ENCODE data around the gene CAPN12. TPM values are rescaled to one million over a fixed set of nuclear protein-coding genes. Genes with fewer than 3 reads are reported as not detected.
"Not testable (repeated sequence)": the region's sequence is repeated elsewhere in the genome, so short reads cannot be mapped to it uniquely, and the experiment has no call there.

The CAPN12 gene
- total RNA-seq, 1 experiment from 2014 or later, result 58.5 TPM

DNA sequence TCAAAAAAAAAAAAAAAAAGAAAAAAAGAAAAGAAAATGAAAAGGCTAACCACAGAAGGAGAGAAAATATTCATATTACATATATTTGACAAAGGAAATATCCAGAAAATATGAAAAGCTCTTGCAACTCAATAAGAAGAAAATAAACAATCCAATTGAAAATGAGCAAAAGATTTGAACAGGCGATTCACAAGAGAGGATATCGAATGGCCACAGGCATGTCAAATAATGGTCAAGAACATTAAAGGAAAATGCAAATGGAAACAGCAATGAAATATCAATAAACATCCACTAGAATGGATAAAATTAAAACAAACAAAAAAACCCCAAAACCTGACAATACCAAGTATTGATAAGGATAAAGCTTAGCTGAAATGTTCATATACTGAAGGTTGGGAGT is 20.9 kb upstream of the CAPN12 start:
- CTCF ChIA-PET, result interaction anchor here (0.6 to 0.7 kb wide), 3 partner anchors 22 to 383 kb away, joined by 4 to 7 read pairs (median 6); no protein-coding TSS in a partner anchor
- ATAC-seq, result no peak
- no TSS peak for BruUV-seq (replicated peaks)

DNA sequence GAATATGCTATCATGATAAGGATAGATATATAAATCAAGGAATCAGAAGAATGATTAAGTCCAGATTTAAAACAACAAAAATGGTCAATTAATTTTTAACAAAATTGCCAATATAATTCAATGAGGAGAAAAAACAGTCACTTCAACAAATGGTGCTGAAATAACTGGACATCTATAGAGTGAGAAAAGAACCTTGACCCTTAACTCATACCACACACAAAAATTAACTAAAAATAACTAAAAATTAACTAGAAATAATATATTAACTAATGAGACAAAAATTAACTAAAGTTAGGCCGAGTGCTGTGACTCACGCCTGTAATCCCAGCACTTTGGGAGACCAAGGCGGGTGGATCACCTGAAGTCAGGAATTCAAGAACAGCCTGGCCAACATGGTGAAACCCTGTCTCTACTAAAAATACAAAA is 19.5 kb upstream of the CAPN12 start:
- no peak for TF ChIP-seq TCF7L2 (IDR thresholded peaks at IDR 0.05; ENCODE audit: low read depth, low read length)
- no peak for TF ChIP-seq POLR2AphosphoS5 (IDR thresholded peaks at IDR 0.05; ENCODE audit: low read depth, low read length)
- no TSS peak for BruUV-seq (replicated peaks)
- H3K4me3 ChIP-seq (ENCODE audit: low read depth in 2 of 2, low read length in 2 of 2), result no peak overlapping the region
- H3K36me3 ChIP-seq (ENCODE audit: control insufficient read depth, insufficient read depth, low read length), result no peaks in the 10 kb centered on the region
- ChIA-PET CTCF (interaction anchor here (0.6 kb wide), 2 partner anchors 245 to 259 kb away, joined by 3 to 6 read pairs; no protein-coding TSS in a partner anchor), POLR2A (interaction anchor here (0.6 to 0.7 kb wide), 2 partner anchors 22 to 184 kb away, joined by 7 to 11 read pairs; no protein-coding TSS in a partner anchor)
- intact Hi-C loops (cut with micrococcal nuclease; ENCODE audit: unreplicated experiment) (no loop called here), in situ Hi-C loops (cut with HindIII; ENCODE audit: low pct_unique_long_range_greater_than_20kb, low sequenced_read_pairs) (no loop called here)
- no peaks in the 10 kb centered on the region for H3K27me3 ChIP-seq (ENCODE audit: control insufficient read depth, insufficient read depth, low read length)
- H3K4me1 ChIP-seq (ENCODE audit: control insufficient read depth, insufficient read depth, low read length), result no peaks in the 10 kb centered on the region
- ATAC-seq (no peak), DNase-seq (ENCODE audit: low read depth, low spot score) (no peak)
- H3K9me3 ChIP-seq (ENCODE audit: control insufficient read depth, insufficient read depth, low read depth, low read length), result no peaks in the 10 kb centered on the region
- no peak overlapping the region for H3K27ac ChIP-seq (ENCODE audit: low read length)

More for the DNA sequence above, 20.9 kb upstream of the CAPN12 start:
- POLR2A ChIA-PET, result no interaction called here
- in situ Hi-C loops (cut with HindIII; ENCODE audit: low pct_unique_long_range_greater_than_20kb, low sequenced_read_pairs), result loop anchor here (5.0 kb wide), 2 partner anchors 72 to 238 kb away; no protein-coding TSS in a partner anchor
- H3K27me3 ChIP-seq (ENCODE audit: control insufficient read depth, insufficient read depth, low read length), result no peaks in the 10 kb centered on the region
- H3K4me3 ChIP-seq (ENCODE audit: low read depth in 2 of 2, low read length in 2 of 2), result no peak overlapping the region
- no peak for DNase-seq (ENCODE audit: low read depth, low spot score)
- intact Hi-C loops (cut with micrococcal nuclease; ENCODE audit: unreplicated experiment), result no loop called here
- H3K36me3 ChIP-seq (ENCODE audit: control insufficient read depth, insufficient read depth, low read length), result no peaks in the 10 kb centered on the region
- TF ChIP-seq, protein P1, sequence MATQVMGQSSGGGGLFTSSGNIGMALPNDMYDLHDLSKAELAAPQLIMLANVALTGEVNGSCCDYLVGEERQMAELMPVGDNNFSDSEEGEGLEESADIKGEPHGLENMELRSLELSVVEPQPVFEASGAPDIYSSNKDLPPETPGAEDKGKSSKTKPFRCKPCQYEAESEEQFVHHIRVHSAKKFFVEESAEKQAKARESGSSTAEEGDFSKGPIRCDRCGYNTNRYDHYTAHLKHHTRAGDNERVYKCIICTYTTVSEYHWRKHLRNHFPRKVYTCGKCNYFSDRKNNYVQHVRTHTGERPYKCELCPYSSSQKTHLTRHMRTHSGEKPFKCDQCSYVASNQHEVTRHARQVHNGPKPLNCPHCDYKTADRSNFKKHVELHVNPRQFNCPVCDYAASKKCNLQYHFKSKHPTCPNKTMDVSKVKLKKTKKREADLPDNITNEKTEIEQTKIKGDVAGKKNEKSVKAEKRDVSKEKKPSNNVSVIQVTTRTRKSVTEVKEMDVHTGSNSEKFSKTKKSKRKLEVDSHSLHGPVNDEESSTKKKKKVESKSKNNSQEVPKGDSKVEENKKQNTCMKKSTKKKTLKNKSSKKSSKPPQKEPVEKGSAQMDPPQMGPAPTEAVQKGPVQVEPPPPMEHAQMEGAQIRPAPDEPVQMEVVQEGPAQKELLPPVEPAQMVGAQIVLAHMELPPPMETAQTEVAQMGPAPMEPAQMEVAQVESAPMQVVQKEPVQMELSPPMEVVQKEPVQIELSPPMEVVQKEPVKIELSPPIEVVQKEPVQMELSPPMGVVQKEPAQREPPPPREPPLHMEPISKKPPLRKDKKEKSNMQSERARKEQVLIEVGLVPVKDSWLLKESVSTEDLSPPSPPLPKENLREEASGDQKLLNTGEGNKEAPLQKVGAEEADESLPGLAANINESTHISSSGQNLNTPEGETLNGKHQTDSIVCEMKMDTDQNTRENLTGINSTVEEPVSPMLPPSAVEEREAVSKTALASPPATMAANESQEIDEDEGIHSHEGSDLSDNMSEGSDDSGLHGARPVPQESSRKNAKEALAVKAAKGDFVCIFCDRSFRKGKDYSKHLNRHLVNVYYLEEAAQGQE (IDR thresholded peaks at IDR 0.05; ENCODE audit: insufficient read depth in 1 of 2, low read depth in 2 of 2, low read length in 1 of 2), result no peak
- TF ChIP-seq POLR2AphosphoS5 (IDR thresholded peaks at IDR 0.05; ENCODE audit: low read depth, low read length), result no peak
- TF ChIP-seq, protein P2, sequence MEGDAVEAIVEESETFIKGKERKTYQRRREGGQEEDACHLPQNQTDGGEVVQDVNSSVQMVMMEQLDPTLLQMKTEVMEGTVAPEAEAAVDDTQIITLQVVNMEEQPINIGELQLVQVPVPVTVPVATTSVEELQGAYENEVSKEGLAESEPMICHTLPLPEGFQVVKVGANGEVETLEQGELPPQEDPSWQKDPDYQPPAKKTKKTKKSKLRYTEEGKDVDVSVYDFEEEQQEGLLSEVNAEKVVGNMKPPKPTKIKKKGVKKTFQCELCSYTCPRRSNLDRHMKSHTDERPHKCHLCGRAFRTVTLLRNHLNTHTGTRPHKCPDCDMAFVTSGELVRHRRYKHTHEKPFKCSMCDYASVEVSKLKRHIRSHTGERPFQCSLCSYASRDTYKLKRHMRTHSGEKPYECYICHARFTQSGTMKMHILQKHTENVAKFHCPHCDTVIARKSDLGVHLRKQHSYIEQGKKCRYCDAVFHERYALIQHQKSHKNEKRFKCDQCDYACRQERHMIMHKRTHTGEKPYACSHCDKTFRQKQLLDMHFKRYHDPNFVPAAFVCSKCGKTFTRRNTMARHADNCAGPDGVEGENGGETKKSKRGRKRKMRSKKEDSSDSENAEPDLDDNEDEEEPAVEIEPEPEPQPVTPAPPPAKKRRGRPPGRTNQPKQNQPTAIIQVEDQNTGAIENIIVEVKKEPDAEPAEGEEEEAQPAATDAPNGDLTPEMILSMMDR (IDR thresholded peaks at IDR 0.05), result no peak
- no peaks in the 10 kb centered on the region for H3K4me1 ChIP-seq (ENCODE audit: control insufficient read depth, insufficient read depth, low read length)
- H3K9me3 ChIP-seq (ENCODE audit: control insufficient read depth, insufficient read depth, low read depth, low read length), result no peaks in the 10 kb centered on the region
- H3K27ac ChIP-seq (ENCODE audit: low read length), result no peak overlapping the region

DNA sequence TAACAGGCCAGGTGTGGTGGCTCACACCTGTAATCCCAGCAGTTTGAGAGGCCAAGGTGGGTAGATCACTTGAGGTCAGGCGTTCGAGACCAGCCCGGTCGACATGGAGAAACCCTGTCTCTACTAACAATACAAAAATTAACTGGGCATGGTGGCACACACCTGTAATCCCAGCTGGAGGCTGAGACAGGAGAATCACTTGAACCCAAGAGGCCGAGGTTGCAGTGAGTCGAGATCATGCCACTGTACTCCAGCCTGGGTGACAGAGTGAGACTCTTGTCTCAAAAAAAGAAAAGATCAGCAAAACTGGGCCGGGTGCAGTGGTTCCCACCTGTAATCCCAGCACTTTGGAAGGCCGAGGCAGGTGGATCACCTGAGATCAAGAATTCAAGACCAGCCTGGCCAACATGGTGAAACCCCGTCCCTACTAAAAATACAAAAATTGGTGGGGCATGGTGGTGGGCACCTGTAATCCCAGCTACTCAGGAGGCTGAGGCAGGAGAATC is 17.7 kb upstream of the CAPN12 start:
- DNase-seq (ENCODE audit: low read depth, low spot score); H3K27me3 ChIP-seq (ENCODE audit: control insufficient read depth, insufficient read depth, low read length); in situ Hi-C loops (cut with HindIII; ENCODE audit: low pct_unique_long_range_greater_than_20kb, low sequenced_read_pairs); H3K27ac ChIP-seq (ENCODE audit: low read length); H3K4me1 ChIP-seq (ENCODE audit: control insufficient read depth, insufficient read depth, low read length); H3K4me3 ChIP-seq (ENCODE audit: low read depth in 2 of 2, low read length in 2 of 2); H3K9me3 ChIP-seq (ENCODE audit: control insufficient read depth, insufficient read depth, low read depth, low read length); ATAC-seq; intact Hi-C loops (cut with micrococcal nuclease; ENCODE audit: unreplicated experiment); BruUV-seq (replicated peaks); H3K36me3 ChIP-seq (ENCODE audit: control insufficient read depth, insufficient read depth, low read length): not testable (repeated sequence)
- CTCF ChIA-PET, result interaction anchor here (0.5 to 0.8 kb wide), 2 partner anchors 8 to 314 kb away, joined by 3 to 6 read pairs; no protein-coding TSS in a partner anchor
- POLR2A ChIA-PET, result interaction anchor here (0.6 to 1.0 kb wide), 3 partner anchors 19 to 242 kb away, joined by 4 to 15 read pairs (median 6); no protein-coding TSS in a partner anchor

DNA sequence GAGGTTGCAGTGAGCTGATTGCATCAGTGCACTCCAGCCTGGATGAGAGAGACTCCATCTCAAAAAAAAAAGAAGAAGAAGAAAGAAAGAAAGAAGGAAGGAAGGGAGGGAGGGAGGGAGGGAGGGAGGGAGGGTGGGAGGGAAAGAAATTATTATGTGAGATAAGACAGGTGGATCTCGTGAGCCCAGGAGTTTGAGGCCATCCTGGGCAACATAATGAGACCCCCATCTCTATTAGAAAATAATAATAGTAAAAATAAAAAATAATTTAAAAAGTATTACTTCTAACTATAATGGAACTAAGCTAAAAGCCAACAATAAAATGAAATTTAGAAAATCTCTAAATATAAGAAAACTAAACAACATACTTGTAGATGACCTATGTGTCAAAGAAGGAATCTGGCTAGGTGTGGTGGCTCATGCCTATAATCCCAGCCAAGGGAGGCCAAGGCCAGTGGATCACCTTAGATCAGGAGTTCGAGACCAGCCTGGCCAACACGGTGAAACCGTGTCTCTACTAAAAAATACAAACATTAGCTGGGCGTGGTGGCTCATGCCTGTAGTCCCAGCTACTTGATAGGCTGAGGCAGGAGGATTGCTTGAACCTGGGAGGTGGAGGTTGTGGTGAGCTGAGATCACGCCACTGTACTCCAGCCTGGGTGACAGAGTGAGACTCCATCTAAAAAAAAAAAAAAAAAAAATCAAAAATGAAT is 16.7 kb upstream of the CAPN12 start:
- ATAC-seq; H3K9me3 ChIP-seq (ENCODE audit: control insufficient read depth, insufficient read depth, low read depth, low read length); H3K36me3 ChIP-seq (ENCODE audit: control insufficient read depth, insufficient read depth, low read length); H3K27me3 ChIP-seq (ENCODE audit: control insufficient read depth, insufficient read depth, low read length); H3K4me3 ChIP-seq (ENCODE audit: low read depth in 2 of 2, low read length in 2 of 2); intact Hi-C loops (cut with micrococcal nuclease; ENCODE audit: unreplicated experiment); H3K27ac ChIP-seq (ENCODE audit: low read length); DNase-seq (ENCODE audit: low read depth, low spot score); in situ Hi-C loops (cut with HindIII; ENCODE audit: low pct_unique_long_range_greater_than_20kb, low sequenced_read_pairs); BruUV-seq (replicated peaks); H3K4me1 ChIP-seq (ENCODE audit: control insufficient read depth, insufficient read depth, low read length): not testable (repeated sequence)
- CTCF ChIA-PET, result interaction anchor here (0.8 kb wide), 1 partner anchor 9 kb away, joined by 6 read pairs; no protein-coding TSS in a partner anchor
- POLR2A ChIA-PET, result interaction anchor here (0.6 to 1.0 kb wide), 6 partner anchors 18 to 241 kb away, joined by 3 to 15 read pairs (median 6); no protein-coding TSS in a partner anchor
